HG03039 (cell line): ENCODE measurements around the gene TTC12.
"Not testable (repeated sequence)": the region's sequence is repeated elsewhere in the genome, so short reads cannot be mapped to it uniquely, and the experiment has no call there.

Experiments
- ATAC-seq: cut with Tn5 transposase; IDR thresholded peaks from one replicate; pipeline ENCODE4 v1.9.1; 2021; ENCODE audit warnings: mild to moderate bottlenecking, moderate library complexity; ENCODE audit not compliant: unreplicated experiment

Gene TTC12

DNA sequence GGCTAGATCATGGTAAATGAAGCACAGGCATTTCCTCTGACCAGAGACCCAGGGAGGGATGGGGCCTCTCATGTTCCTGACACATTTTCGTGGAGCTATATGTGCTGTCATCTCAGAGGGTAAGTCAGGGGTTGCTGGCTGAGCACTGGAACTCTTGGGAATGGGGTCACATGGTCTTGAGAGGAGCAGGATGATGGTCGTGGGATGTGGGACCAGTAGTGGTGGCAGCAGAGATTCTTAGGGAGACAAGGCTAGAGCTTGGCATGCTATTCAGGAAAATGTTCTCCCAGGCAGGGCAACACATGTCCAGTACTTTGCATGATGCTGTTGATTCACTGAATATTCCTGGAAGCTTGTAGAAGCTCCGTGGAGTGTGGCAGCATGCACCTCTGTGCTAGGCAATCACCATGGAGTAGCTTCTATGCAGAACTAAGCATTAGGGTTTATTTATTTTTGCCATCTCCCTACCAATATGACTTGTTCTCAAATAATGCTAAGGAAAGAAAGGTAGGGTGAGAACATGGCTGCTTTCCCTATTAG is 31.4 kb upstream of the TTC12 start:
- ATAC-seq = no peak

DNA sequence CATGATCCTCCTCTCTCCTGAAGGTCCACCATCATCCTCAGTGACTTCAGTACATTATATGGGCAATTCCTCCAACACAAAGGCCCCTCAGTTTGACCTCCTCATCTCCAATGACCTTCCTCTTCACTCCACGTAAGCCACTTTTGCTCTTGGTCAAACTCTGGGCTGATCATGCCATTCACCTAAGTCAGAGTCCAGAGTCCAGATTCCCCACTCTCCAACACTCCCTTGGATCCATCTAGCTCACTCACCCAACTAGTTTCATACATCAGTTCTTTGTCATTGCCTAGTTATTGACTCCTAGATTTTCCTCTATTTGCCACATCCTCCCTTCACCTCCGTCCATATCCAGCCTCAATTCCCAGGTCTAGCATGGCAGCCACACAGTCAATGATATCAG is 30.5 kb upstream of the TTC12 start:
- ATAC-seq = no peak

DNA sequence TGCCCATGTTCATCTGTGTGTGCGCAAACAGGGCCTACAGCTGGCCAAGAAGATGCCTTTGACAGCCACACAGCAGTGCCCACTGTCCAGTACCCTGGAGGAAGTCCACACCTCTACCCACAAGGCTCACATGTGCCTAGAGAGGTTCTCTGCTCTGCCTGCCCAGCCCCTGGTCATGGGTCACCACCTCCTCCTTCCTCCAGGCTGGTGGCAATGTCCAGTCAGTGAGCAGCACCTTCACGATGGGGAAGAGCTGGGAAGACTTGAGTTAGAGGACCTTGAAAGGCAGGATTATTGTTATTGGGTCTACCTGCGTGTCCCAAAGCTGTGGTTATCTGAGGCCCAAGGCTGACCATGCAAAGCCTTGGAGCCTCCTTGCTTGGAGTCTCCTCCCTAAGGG is 28.4 kb upstream of the TTC12 start:
- no peak for ATAC-seq

DNA sequence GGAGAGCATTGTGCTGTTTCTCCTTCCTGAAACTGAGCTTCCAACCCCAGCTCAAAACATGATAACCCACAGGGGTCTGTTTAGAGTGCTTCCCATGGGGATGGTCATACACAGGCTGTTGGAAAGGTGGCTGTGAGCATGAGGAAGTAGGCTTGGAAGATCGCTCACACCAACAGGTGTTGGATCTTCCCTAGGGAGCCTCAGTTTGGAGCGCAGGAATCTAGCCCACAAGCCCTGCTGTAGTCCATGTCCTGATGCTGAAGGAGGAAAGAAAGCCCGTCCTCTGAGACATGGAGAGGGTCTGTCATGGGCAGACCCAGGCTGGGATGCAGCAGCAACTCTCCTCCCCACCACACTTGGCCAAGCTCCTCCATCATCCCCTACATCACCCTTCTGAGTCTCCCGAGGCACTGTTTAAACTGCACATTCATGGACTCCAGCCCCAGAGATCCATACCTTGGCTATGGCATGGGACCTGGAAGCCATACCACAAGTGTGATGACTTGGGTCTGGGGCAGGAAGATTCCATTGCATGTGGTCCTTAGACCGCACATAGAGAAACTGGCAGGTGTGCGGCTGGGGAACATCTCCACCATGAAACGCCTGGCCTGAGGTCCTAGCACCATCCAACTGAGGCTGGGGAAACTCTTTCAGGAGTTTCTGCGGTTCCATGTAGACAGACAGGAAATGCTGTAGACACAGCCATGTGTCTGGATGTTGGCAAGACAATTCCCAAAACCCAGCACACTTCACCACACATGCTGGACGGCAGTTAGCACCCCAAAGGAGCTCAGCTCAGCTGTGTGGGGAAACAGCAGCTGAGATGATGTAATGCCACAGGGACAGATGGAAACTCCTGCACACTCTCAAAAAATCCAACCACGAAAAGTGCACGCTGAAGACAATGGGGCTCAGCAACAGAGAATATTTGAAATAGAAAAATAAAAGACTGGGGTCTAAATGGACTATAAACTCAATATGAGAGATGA is 27.6 kb upstream of the TTC12 start:
- no peak for ATAC-seq

- no peak for ATAC-seq
Observed at GRCh38 chr11:113287801-113288200, 26.6 kb upstream of the TTC12 start.

- ATAC-seq = no peak
Observed at GRCh38 chr11:113288286-113288863, 26.0 kb upstream of the TTC12 start.

DNA sequence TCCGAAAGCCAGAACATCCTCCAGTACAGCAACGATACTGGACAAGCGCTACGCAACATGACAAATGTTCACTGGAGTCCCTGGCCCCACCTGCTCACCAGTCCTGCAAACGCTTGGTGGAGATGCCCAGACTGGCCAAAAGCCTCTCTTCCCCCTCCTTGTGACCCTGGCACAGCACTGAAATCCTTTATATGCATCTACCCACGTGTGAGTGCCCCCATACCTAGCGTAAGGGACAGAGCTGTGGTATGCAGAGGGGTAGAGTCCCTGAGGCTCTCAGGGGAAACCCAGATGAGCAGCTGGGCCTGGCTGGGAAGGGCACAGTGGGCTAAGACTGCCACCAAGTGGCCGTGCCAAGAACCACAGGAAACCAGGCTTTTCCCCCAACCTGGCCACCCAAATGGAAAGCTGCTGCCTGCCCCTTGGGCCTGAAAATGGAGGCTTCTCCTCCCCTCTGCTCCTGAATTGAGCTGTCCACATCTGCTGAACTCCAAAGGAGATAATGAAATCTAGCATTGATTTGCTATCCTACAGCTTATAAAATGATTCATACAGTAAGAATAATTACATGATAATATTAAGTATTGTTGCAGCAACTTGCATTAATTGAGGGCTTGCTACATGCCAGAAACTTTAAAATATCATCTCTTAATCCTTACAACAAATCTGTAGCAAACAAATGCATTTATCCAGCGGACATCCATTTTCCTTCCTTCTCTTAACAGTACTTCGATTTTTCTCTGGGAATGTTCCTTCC is 24.8 kb upstream of the TTC12 start:
- ATAC-seq = peak; percentile 89

GRCh38 chr11:113293936-113294335 is 20.4 kb upstream of the TTC12 start:
- ATAC-seq = no peak

- ATAC-seq = no peak
Observed at GRCh38 chr11:113295993-113296392, 18.4 kb upstream of the TTC12 start.

DNA sequence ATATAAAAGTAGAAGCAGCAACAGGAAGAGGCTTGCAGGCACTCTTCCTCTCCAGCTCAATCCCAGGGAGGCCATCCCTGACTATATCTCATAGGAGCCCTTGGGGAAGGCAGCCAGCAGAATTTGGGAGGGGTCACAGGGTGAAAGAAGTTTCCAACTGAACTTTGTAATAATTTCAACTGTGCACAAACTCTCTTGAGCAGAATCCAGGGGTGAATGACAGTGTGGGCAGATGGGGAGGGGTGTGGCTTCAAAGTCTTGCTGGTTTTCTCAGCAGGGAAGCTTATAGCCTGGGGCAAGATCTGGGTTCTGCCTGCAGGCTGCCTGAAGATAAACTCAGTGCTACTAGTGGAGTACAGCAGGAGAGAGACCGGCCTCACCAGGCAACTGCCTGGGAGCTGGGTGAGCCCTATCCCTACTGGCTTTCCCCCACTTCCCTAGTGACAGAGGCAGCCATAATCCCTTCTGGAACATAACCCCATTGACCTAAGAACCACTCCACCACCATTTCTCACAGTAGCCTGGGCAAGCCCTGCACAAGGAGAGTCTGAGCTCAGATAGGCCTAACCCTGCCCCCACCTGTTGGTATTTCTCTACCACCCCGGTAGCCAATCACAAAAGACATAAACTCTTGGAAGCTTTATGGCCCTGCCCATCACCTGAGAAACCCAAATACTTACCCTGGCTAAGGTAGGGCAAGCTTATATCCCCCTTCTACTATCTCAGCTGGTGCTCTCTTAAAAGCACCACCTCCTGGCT is 17.8 kb upstream of the TTC12 start:
- ATAC-seq = no peak

- not testable (repeated sequence) for ATAC-seq
Observed at GRCh38 chr11:113298496-113298895, 15.9 kb upstream of the TTC12 start.

GRCh38 chr11:113304916-113305315 is 9.5 kb upstream of the TTC12 start:
- ATAC-seq = no peak

DNA sequence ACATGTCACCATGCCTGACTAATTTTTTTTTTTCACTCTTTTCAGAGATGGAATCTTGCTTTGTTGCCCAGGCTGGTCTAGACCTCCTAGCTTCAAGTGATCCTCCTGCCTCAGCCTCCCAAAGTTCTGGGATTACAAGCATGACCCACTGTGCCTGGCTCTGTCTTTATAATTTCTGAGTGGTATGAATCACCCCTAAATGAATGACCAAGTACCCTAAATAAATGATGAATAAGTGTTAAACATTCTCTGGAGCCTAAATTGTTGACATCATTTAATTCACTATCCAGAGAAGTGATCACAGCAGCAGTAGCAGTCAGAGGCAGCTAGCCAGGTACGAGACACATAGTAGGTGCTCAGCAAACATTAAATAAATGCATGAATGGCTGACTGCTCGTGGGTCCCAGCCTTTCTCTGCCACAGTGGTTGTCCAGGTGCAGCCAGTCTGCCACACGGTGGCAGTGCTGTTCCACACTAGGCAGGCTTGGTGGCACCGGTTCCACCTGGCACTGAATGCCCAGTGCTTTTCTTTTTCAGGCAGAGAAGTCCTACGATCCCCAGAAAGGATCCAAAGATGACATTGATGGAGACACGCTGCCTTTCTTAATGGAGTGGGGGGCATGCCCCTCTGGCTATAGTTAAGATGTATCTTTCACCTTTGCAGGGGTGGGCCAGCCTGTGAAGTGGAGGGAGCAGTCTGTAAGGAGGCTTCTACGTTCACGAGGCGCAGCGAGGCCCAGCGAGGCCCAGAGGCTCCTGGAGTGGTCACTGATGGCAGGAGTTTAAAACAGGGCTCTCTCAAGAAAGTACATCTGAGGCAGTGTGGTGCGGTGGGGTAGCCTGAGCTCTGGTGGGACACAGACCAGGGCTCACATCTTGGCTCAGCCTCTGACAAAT is 8.7 kb upstream of the TTC12 start:
- ATAC-seq = no peak

GRCh38 chr11:113308601-113309000 is 5.8 kb upstream of the TTC12 start:
- no peak for ATAC-seq

DNA sequence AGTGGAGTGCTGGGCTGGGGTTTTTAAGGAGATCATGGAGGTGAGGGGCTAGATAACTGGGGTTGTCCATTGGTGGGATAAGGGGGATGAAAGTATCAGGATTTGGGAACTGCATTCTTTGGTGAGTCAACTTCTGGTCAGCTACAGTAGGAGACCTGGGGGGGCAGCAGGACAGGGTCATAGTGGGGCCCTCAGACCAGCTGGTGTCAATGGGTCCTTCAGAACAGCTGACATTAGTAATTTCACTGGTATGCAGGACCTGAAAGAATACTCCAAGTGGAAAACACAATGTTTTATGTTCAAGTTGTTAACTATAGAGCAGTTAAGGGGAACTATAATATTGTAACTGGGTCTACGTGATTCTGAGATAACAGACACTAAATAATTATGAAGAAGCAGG is 2.8 kb upstream of the TTC12 start:
- ATAC-seq = no peak

DNA sequence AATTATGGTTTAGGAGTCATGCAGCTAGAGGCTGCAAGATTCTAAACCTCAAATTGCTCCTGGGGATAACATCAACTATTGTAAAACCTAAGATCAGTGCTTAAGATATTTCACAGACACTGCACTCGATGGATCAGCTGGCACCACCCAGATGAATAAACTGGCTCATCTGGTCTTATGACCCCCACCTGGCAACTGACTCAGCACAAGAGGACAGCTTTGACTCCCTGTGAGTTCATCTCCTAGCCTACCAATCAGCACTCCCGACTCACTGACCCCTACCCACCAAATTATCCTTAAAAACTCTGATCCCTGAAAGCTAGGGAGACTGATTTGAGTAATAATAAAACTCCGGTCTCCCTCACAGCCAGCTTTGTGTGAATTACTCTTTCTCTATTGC is 782 bp upstream of the TTC12 start:
- ATAC-seq = no peak

DNA sequence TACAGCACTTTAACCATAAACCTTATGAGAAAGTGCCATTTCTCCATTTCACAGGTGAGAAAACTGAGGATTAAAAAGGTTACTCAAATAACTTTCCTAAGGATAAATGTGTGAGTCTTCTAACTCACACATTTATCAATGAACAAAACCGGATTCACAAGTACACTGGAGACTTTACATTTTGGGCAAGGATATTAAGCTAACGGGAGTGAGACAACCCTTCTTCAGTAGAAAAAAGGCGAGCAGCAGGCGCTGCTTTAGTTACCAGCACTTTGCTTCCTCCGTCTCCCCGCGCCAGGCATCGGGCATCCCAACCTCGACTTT is 356 bp upstream of the TTC12 start:
- ATAC-seq = no peak

- no peak for ATAC-seq
Observed at GRCh38 chr11:113315811-113316210, 1.4 kb downstream of the TTC12 start.

GRCh38 chr11:113316256-113316655 is 1.9 kb downstream of the TTC12 start:
- ATAC-seq = no peak

DNA sequence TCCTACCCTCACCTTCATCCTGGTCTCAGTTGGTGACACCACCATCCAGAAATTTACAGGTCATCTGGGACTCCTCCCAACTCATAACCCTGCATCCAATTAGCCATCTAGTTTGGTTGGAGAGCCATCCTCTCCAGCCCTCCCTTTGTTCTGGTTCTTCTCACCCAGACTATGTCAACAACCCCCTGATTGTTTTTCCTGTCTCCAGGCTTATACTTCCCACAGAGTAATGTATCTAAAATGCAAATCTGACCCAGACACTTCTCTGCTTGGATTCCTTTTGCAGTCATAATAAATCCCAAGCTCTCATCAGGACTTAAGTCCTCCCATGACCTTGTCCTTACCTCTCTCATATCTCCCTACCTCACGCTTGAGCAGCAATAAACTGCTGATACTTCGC is 3.0 kb downstream of the TTC12 start:
- ATAC-seq = no peak
